ENCODE measurements around the gene CFAP97D1.
A peak's percentile ranks its signal among the peaks of the same experiment; 100 is the strongest.

The CFAP97D1 gene

GRCh38 chr17:43779145-43780125, 800 bp upstream of the CFAP97D1 start (continued):
- TF ChIP-seq ZNF48 (tag by site-specific recombination; IDR thresholded peaks at IDR 0.05) = no peak
- TF ChIP-seq ZNF473 (tag by site-specific recombination; IDR thresholded peaks at IDR 0.05) = no peak
- TF ChIP-seq ZNF221 (tag by site-specific recombination; IDR thresholded peaks at IDR 0.05; ENCODE audit: borderline replicate concordance) = no peak
- no peak for TF ChIP-seq REST (tag by site-specific recombination; IDR thresholded peaks at IDR 0.05)
- no peak for TF ChIP-seq ZNF692 (tag by site-specific recombination; IDR thresholded peaks at IDR 0.05)
- no peak for TF ChIP-seq ZNF302 (tag by site-specific recombination; IDR thresholded peaks at IDR 0.05; ENCODE audit: low read depth)
- TF ChIP-seq ZNF660 (tag by site-specific recombination; IDR thresholded peaks at IDR 0.05) = peak; percentile 80; the same call in 1 of the 2 replicates
- TF ChIP-seq ZNF426 (tag by site-specific recombination; IDR thresholded peaks at IDR 0.05) = no peak
- no peak for TF ChIP-seq ZNF157 (tag by site-specific recombination; IDR thresholded peaks at IDR 0.05)
- no peak for TF ChIP-seq ZNF704 (tag by site-specific recombination; IDR thresholded peaks at IDR 0.05)
- TF ChIP-seq ZNF140 (tag by site-specific recombination; IDR thresholded peaks at IDR 0.05) = no peak
- TF ChIP-seq ZNF138 (tag by site-specific recombination; IDR thresholded peaks at IDR 0.05; ENCODE audit: borderline replicate concordance) = no peak
- TF ChIP-seq SALL2 (tag by site-specific recombination; IDR thresholded peaks at IDR 0.05; ENCODE audit: borderline replicate concordance) = no peak
- TF ChIP-seq SP7 (tag by site-specific recombination; IDR thresholded peaks at IDR 0.05) = no peak
- TF ChIP-seq GLI4 (tag by site-specific recombination; IDR thresholded peaks at IDR 0.05) = no peak
- no peak for TF ChIP-seq ZNF555 (tag by site-specific recombination; conservative IDR thresholded peaks at IDR 0.05)

GRCh38 chr17:43782913-43783680, 2.9 kb downstream of the CFAP97D1 start:
- CTCF ChIA-PET = interaction anchor here (3.4 kb wide), 1 partner anchor 17 kb away, joined by 23 read pairs; no protein-coding TSS in a partner anchor
- POLR2A ChIA-PET = no interaction called here
- Histone ChIP-seq H3K9me3 (ENCODE audit: control insufficient read depth, insufficient read depth, low read depth, low read length) (no peaks in the 10 kb centered on the region), H3K36me3 (ENCODE audit: control insufficient read depth in 2 of 2, insufficient read depth in 1 of 2, low read length in 2 of 2) (no peaks in the 10 kb centered on the region), H3K4me3 (ENCODE audit: low read depth, low read length) (no peak overlapping the region), H3K27ac (ENCODE audit: extremely low read depth, low read depth, low read length) (no peak overlapping the region), H3K4me1 (ENCODE audit: control insufficient read depth, insufficient read depth, low read length) (no peaks in the 10 kb centered on the region)
- TF ChIP-seq SCRT2 (tag by site-specific recombination; IDR thresholded peaks at IDR 0.05) (0 out of 2 replicates have a peak, but pooled peaks have one; percentile 41), ZNF747 (tag by site-specific recombination; IDR thresholded peaks at IDR 0.05) (no peak), WT1 (tag by site-specific recombination; IDR thresholded peaks at IDR 0.05) (peak; percentile 56; the same call in 1 of the 2 replicates)

Data from HEK293 (cell line).